Epithelial cell of esophagus (primary cell): ENCODE measurements around the gene ECHS1.

Source experiments
- DNase-seq: peaks from one replicate; pipeline ENCODE4 v3.0.0; 2010; ENCODE audit warnings: low read depth
- H3K4me3 ChIP-seq: 2 replicates; pipeline ENCODE4 v1.5.1; 2011; ENCODE audit warnings: mild to moderate bottlenecking, low read length, control low read depth
- CTCF ChIP-seq: IDR thresholded peaks from 2 replicates; pipeline ENCODE4 v1.5.1; 2011; ENCODE audit warnings: low read depth, mild to moderate bottlenecking, low read length, control low read depth, inconsistent platforms; ENCODE audit not compliant: insufficient read depth; ENCODE audit errors: missing control alignments

ECHS1 gene

GRCh38 chr10:133359972-133360610, 13.1 kb downstream of the ECHS1 start:
- no peak for TF ChIP-seq CTCF
- H3K4me3 ChIP-seq = no peak overlapping the region

GRCh38 chr10:133359554-133359971, 13.6 kb downstream of the ECHS1 start:
- no peak for TF ChIP-seq CTCF
- no peak overlapping the region for H3K4me3 ChIP-seq
- DNase-seq = peak; percentile 73

More at GRCh38 chr10:133359972-133360610, 13.1 kb downstream of the ECHS1 start:
- no peak for DNase-seq

GRCh38 chr10:133358925-133359310, 14.2 kb downstream of the ECHS1 start:
- no peak for TF ChIP-seq CTCF
- H3K4me3 ChIP-seq = no peak overlapping the region
- no peak for DNase-seq

GRCh38 chr10:133358162-133358924, 14.8 kb downstream of the ECHS1 start:
- DNase-seq = no peak
- no peak for TF ChIP-seq CTCF

GRCh38 chr10:133357285-133358161, 15.6 kb downstream of the ECHS1 start, which contains the start of gene FUOM:
Gene FUOM, minus strand, starts transcription at chr10:133358019. Its CDS starts 12 bp downstream, at chr10:133358007.
- TF ChIP-seq CTCF = no peak
- H3K4me3 ChIP-seq = peak within 1 kb of the TSS; percentile 49
- DNase-seq = peak; percentile 43

More at GRCh38 chr10:133358162-133358924, 14.8 kb downstream of the ECHS1 start:
- no peak overlapping the region for H3K4me3 ChIP-seq

- TF ChIP-seq CTCF = no peak
- peak overlapping the region; percentile 49 for H3K4me3 ChIP-seq
- DNase-seq = no peak
Observed at GRCh38 chr10:133356549-133357284, 16.4 kb downstream of the ECHS1 start.
